ENCODE measurements around the gene TTC19. TPM values are rescaled to one million over a fixed set of nuclear protein-coding genes. Genes with fewer than 3 reads are reported as not detected.

TTC19 gene
- total and polyA plus RNA-seq, 2 of the 8 experiments (the other 6 are each of a cell fraction or from before 2014, with no cell fraction given): 11.8 to 55.0 TPM

DNA sequence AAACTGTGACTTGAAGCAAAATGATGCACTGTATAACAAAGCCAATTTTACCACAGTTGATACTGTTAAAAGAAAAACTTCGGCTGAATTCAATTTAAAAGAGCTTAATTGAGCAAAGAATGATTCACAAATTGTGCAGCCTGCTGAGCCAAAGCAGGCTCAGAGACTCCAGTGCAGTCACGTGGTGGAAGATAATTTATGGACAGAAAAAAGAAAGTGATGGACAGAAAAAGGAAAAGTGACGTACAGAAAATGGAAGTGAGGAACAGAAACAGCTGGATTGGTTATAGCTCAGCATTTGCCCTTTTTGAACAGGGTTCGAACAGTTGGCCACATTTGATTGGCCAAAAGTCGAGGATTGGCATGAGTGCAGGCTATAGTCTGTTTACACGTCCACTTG, 25.8 kb upstream of the TTC19 start:
- H3K4me2 ChIP-seq (ENCODE audit: insufficient read depth in 1 of 2, low read depth in 2 of 2, low read length in 2 of 2): no peak overlapping the region
- POLR2A ChIA-PET (ENCODE audit: partially characterized antibody): interaction anchor here (2.1 kb wide), 1 partner anchor 30 kb away, joined by 5 read pairs; no protein-coding TSS in a partner anchor
- H3K79me2 ChIP-seq (ENCODE audit: control insufficient read depth in 1 of 2, insufficient read depth in 2 of 2, low read length in 2 of 2): no peaks in the 10 kb centered on the region

More for the DNA sequence above, 25.8 kb upstream of the TTC19 start:
- Histone ChIP-seq H3K4me1 (replicated peaks in 1 of 4; ENCODE audit: control insufficient read depth in 3 of 4, insufficient read depth in 4 of 4, low read length in 3 of 4) (peaks cover 0 to 7% (median 2%) of the 10 kb centered on the region in 4 experiments; a peak in 4 of 7 replicates), H3K27ac (ENCODE audit: low read depth, low read length) (no peak overlapping the region), H3K4ac (replicated peaks; ENCODE audit: insufficient read length, low read depth, low read length) (no peak overlapping the region), H4K91ac (replicated peaks; ENCODE audit: insufficient read length, low read length) (no peak overlapping the region), H3K56ac (replicated peaks; ENCODE audit: insufficient read length, low read depth, low read length) (no peak overlapping the region), H3K79me1 (ENCODE audit: low read depth, low read length) (no peaks in the 10 kb centered on the region), H3K36me3 (ENCODE audit: control insufficient read depth in 2 of 4, insufficient read depth in 4 of 4, low read length in 3 of 4) (peaks cover 0 to 18% (median 8%) of the 10 kb centered on the region in 4 experiments; a peak in 5 of 8 replicates), H2BK120ac (replicated peaks; ENCODE audit: low read depth, low read length) (no peak overlapping the region), H4K8ac (ENCODE audit: extremely low read depth, insufficient read depth, low read length) (no peak overlapping the region), H4K5ac (ENCODE audit: insufficient read length, low read depth, low read length) (no peak overlapping the region), H3K23ac (ENCODE audit: insufficient read length) (no peak overlapping the region), H4K20me1 (replicated peaks in 1 of 2; ENCODE audit: control insufficient read depth in 1 of 2, insufficient read depth in 2 of 2, low read length in 2 of 2) (peaks cover 0 to 2% of the 10 kb centered on the region in 2 experiments), H3K4me3 (ENCODE audit: extremely low read depth in 1 of 4, insufficient read depth in 2 of 4, low read depth in 3 of 4, low read length in 4 of 4) (no peak overlapping the region), H2BK20ac (ENCODE audit: low read length) (no peak overlapping the region), H3K9me3 (ENCODE audit: insufficient read depth in 2 of 2, low read depth in 1 of 2, low read length in 1 of 2) (no peaks in the 10 kb centered on the region), H3K27me3 (replicated peaks in 1 of 4; ENCODE audit: control insufficient read depth in 3 of 4, extremely low read depth in 1 of 4, insufficient read depth in 3 of 4, low read length in 3 of 4) (no peaks in the 10 kb centered on the region), H2BK5ac (ENCODE audit: low read depth, low read length) (no peak overlapping the region), H3K18ac (ENCODE audit: extremely low read depth, low read length) (no peak overlapping the region), H3K23me2 (ENCODE audit: low read depth, low read length) (no peaks in the 10 kb centered on the region), H2AFZ (ENCODE audit: low read length) (no peak overlapping the region), H3K14ac (ENCODE audit: insufficient read length) (no peak overlapping the region), H2AK5ac (ENCODE audit: low read depth, low read length) (no peak overlapping the region), H3K9ac (replicated peaks in 1 of 4; ENCODE audit: extremely low read depth in 1 of 4, low read depth in 3 of 4, low read length in 3 of 4) (no peak overlapping the region), H2BK12ac (ENCODE audit: low read depth, low read length) (no peak overlapping the region), H2BK15ac (ENCODE audit: low read length) (no peak overlapping the region)
- TF ChIP-seq GABPA (IDR thresholded peaks at IDR 0.05; ENCODE audit: borderline replicate concordance, insufficient read depth, low read length): no peak
- no peak for TF ChIP-seq SRF (IDR thresholded peaks at IDR 0.05; ENCODE audit: low read depth, low read length)
- TF ChIP-seq BRCA1 (IDR thresholded peaks at IDR 0.05; ENCODE audit: low read depth, low read length): no peak
- no peak for TF ChIP-seq GTF2F1 (IDR thresholded peaks at IDR 0.05; ENCODE audit: borderline replicate concordance, low read depth, low read length)
- no peak for TF ChIP-seq RXRA (IDR thresholded peaks at IDR 0.05; ENCODE audit: insufficient read depth, low read depth, low read length)
- no peak for TF ChIP-seq NANOG (IDR thresholded peaks at IDR 0.05; ENCODE audit: insufficient read depth, low read depth, low read length, poor library complexity, severe bottlenecking)
- TF ChIP-seq PHF8 (conservative IDR thresholded peaks at IDR 0.05; ENCODE audit: low read depth, low read length): no peak
- no peak for TF ChIP-seq TAF1 (IDR thresholded peaks at IDR 0.05; ENCODE audit: low read depth, low read length)
- no peak for TF ChIP-seq KDM4A (IDR thresholded peaks at IDR 0.05; ENCODE audit: low read depth, low read length, severe bottlenecking)
- TF ChIP-seq USF2 (IDR thresholded peaks at IDR 0.05; ENCODE audit: low read length): no peak
- TF ChIP-seq KDM5A (IDR thresholded peaks at IDR 0.05; ENCODE audit: low read length): no peak
- no peak for TF ChIP-seq POLR2AphosphoS5 (IDR thresholded peaks at IDR 0.05; ENCODE audit: low read depth, low read length)
- FAIRE-seq (no peak), DNase-seq (ENCODE audit: low read depth in 1 of 2, low spot score in 2 of 2) (no peak)
- 94% methylated on average over 6 of the region's 6 CpGs; no CpG with 5 or more reads in 1 of the 2 experiments for WGBS, 2 experiments (ENCODE audit: extremely low coverage in 1 of 2, insufficient coverage in 1 of 2, insufficient read length in 1 of 2, insufficient replicate concordance in 2 of 2, low coverage in 1 of 2, low lambda C conversion rate in 2 of 2, missing lambda C conversion rate in 1 of 2)
- CTCF ChIA-PET (ENCODE audit: partially characterized antibody): interaction anchor here (0.6 to 0.8 kb wide), 2 partner anchors 15 to 27 kb away, joined by 3 to 4 read pairs; no protein-coding TSS in a partner anchor

Data from H1 (cell line).